Measurements from ENCODE around the gene RAB17.

The RAB17 gene

DNA sequence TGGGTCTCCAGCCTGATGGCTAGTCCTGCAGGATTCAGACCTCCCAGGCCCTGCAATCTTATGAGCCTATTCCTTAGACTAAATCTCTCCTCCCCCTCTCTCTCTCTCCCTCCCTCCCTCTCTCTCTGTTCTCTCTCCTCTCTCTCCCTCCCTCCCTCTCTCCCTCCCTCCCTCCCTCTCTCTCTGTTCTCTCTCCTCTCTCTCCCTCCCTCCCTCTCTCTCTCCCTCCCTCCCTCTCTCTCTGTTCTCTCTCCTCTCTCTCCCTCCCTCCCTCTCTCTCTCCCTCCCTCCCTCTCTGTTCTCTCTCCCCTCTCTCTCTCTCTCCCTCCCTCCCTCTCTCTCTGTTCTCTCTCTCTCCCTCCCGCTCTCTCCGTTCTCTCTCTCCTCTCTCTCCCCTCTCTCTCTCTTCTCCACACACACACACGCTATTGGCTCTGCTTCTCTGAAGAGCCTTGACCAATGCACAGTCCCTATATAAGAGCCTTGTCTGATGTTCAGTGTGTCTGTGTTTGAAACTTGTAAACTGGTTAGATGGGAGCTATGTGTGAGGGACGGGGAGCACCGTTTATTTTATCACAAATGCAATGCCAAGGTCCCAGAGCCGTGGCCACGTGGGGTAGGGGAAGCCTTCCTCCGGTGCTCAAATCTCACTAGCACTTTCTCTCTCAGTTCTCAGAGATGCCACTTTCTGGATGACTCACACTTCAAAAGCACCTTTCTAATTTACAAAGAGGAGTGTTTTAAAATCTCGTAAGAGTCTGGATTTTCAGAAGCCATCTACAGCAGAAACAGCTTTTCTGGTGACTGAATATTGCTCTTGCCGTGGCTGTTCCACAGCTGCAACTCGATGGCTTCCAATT, 33.5 kb downstream of the RAB17 start:
- DNase-seq (ENCODE audit: extremely low read depth, low read depth) = no peak
- H3K4me3 ChIP-seq (replicated peaks; ENCODE audit: low read depth, low read length) = no peak overlapping the region
- TF ChIP-seq, protein P1, sequence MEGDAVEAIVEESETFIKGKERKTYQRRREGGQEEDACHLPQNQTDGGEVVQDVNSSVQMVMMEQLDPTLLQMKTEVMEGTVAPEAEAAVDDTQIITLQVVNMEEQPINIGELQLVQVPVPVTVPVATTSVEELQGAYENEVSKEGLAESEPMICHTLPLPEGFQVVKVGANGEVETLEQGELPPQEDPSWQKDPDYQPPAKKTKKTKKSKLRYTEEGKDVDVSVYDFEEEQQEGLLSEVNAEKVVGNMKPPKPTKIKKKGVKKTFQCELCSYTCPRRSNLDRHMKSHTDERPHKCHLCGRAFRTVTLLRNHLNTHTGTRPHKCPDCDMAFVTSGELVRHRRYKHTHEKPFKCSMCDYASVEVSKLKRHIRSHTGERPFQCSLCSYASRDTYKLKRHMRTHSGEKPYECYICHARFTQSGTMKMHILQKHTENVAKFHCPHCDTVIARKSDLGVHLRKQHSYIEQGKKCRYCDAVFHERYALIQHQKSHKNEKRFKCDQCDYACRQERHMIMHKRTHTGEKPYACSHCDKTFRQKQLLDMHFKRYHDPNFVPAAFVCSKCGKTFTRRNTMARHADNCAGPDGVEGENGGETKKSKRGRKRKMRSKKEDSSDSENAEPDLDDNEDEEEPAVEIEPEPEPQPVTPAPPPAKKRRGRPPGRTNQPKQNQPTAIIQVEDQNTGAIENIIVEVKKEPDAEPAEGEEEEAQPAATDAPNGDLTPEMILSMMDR (IDR thresholded peaks at IDR 0.05; ENCODE audit: low read depth, low read length, missing control alignments) = no peak

DNA sequence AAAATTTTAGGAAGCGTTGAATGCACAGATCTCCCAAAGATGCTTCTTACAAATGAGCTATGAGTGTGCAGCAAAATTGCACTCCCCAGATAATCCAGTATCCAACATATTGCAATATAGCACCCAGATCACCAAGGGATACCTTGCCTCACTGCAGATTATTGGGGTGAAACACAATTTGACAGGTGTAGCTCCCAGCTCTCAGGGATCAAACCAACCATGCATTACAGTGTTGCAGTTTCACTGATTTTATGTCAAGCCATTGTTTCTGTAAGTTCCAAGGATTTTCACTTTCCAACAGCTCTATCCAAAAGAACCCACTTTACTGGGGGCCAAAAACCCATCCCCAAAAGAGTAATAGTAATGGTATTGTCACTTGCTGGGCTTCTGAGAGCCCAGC, 35.0 kb downstream of the RAB17 start:
- TF ChIP-seq, protein P1 (IDR thresholded peaks at IDR 0.05; ENCODE audit: low read depth, low read length, missing control alignments) = no peak
- no peak overlapping the region for H3K4me3 ChIP-seq (replicated peaks; ENCODE audit: low read depth, low read length)
- no peak for DNase-seq (ENCODE audit: extremely low read depth, low read depth)

DNA sequence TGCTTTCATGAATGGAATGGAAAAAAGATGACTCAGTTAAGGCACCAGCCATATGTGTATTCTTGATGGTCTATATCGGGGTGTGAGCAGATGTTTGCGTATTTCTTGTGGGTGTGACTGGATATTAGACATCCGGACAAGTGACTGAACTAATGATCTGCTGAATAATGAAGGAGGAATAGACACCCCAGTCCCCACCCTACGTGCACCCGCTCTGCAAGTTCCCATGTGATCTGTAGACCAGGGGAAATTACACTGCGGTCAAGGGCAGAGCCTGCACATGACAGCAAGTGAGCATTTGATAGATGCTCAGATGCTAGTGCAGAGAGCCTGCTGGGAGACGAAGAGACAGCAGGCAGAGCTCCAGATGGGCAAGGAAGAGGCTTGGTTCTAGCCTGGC, 36.6 kb downstream of the RAB17 start:
- DNase-seq (ENCODE audit: extremely low read depth, low read depth) = no peak
- H3K4me3 ChIP-seq (replicated peaks; ENCODE audit: low read depth, low read length) = no peak overlapping the region
- TF ChIP-seq, protein P1 (IDR thresholded peaks at IDR 0.05; ENCODE audit: low read depth, low read length, missing control alignments) = no peak

DNA sequence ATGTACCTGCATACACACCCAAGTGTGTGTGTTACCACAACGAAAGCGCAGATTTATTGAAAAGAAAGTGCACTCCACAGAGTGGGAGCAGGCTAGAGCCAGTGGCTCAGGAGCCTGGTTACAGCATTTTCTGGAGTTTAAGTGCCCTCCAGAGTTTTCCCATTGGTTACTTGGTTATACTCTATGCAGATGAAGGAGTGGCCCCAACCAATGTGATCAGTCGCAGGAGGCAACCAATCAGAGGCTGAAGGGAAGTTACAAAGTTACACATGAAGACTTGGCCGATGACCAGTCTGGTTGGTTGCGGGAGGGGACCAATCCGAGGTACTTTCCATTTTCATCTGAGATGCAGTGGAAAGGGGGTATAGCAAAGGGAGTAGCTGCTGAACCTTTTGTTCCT, 37.6 kb downstream of the RAB17 start:
- DNase-seq (ENCODE audit: extremely low read depth, low read depth) = no peak
- TF ChIP-seq, protein P1 (IDR thresholded peaks at IDR 0.05; ENCODE audit: low read depth, low read length, missing control alignments) = no peak
- no peak overlapping the region for H3K4me3 ChIP-seq (replicated peaks; ENCODE audit: low read depth, low read length)

DNA sequence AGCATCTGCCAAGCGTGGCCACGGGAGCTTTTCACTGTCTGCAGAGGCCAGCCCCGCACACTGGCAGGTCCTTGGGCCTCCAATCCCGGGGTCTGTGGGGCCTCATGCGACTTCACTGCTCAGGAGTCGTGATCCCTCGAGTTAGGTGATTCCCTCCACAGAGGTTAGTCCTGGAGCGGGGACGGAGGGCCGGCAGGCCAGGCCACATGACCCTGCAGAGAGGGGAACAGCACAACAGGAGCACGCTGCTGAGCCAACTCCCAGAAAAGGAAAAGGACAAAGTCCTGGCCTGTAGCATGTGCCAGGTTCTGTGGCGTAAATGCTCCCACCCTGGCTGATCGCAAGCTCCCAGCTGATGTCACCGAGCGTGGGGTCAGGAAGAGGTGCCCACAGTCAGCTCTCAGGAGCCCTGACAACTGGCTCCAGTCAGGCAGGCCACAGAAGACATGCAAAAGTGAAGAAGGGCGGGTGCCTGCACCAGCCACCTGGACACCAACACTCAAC, 39.4 kb downstream of the RAB17 start:
- no peak overlapping the region for H3K4me3 ChIP-seq (replicated peaks; ENCODE audit: low read depth, low read length)
- DNase-seq (ENCODE audit: extremely low read depth, low read depth) = no peak
- TF ChIP-seq, protein P1 (IDR thresholded peaks at IDR 0.05; ENCODE audit: low read depth, low read length, missing control alignments) = no peak

DNA sequence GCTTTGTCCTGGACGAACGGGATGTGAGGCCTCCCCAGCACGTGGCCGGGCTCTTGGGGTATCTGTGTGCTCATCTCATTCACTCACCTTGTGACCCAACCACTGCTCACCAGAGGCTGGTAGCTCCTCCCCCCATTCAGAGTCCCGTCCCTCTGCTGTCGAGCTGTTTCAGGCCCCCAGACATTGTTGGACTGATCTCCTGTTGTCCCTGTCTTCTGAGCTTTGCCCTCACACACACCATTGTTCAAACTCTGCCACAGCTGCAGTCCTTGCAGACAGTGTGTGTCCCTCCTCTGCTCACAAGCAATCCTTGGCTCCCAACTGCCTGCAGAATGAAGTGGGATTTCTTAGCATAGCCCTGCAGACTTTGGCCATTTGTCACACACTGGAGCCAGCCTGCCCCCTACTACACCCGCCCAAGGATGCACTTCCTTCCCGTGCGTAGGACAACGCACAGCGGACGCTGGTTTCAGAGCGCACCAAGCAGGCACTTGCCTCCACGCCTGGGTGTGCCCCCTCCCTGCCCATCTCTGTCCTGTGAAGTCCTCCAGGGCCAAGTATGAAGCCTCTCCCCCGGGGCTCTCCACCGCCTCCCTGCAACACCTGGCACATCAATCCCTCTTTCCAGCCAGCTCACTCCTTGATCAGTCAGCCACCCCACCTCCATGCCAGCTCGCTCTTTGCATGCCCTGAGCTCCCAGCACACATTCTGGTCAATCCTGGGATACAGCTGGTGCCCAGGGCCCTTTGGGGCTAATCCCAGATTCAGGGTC, 40.7 kb downstream of the RAB17 start:
- TF ChIP-seq, protein P1 (IDR thresholded peaks at IDR 0.05; ENCODE audit: low read depth, low read length, missing control alignments) = no peak
- DNase-seq (ENCODE audit: extremely low read depth, low read depth) = no peak
- no peak overlapping the region for H3K4me3 ChIP-seq (replicated peaks; ENCODE audit: low read depth, low read length)
